HG03439 (cell line): ENCODE data around the gene ARHGAP33.
"Not testable (repeated sequence)": the region's sequence is repeated elsewhere in the genome, so short reads cannot be mapped to it uniquely, and the experiment has no call there.

Experiments used
- ATAC-seq: cut with Tn5 transposase; IDR thresholded peaks from one replicate; pipeline ENCODE4 v1.9.1; 2021; ENCODE audit warnings: mild to moderate bottlenecking, moderate library complexity; ENCODE audit not compliant: unreplicated experiment

Gene ARHGAP33

DNA sequence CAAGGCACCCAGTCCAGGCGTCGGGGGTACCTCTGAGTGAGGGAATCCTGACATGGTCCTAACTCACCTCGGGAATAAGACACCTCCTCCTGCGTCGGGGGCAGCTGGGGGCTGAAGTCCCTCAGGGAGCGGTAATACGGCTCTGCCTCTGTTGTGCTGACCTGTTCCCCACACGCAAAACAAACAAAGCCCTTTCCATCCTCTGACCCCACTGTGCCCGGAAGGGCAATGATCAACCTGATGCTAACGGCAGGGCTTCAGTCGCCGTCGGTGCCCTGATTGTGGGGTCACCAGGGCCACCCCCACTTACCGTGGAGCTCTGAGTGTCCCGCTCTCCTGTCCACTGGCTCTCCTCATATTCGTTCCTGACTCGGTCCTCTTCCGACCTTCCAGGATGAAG, 55.6 kb downstream of the ARHGAP33 start:
- ATAC-seq: no peak

DNA sequence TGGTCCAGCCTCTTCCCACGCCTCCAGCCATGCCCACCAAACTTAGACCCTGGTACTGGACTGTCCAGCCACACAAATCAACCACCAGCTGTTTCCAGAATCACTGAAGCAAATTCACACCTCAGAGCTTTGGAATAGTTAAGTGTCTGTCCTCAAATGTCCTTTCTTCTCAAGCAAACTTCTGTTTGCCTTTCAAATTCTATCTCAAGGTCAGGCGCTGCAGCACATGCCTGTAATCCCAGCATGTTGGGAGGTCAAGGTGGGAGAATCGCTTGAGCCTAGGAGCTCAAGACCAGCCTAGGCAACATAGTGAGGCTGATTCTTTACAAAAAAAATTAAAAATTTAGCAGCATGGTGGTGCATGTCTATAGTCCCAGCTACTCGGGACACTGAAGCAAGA, 56.7 kb downstream of the ARHGAP33 start:
- ATAC-seq: no peak

DNA sequence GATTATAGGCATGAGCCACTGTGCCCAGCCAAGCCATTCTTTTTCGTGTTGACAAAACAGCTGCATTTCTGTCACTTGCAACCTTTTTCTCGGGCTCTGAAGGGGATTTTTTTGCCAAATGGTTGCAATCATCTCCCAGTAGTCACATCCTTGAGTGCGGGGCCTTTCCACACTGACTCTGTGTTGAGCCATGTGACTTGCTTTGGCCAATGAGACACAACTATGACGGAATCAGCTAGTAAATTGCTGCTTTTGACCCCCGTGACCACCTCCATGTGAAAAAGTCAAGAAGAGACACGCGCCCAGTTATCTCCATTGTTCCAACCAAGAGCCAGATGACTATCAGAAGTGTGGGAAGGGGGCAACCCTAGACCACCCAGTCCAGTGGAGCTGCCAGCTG, 58.6 kb downstream of the ARHGAP33 start:
- no peak for ATAC-seq

DNA sequence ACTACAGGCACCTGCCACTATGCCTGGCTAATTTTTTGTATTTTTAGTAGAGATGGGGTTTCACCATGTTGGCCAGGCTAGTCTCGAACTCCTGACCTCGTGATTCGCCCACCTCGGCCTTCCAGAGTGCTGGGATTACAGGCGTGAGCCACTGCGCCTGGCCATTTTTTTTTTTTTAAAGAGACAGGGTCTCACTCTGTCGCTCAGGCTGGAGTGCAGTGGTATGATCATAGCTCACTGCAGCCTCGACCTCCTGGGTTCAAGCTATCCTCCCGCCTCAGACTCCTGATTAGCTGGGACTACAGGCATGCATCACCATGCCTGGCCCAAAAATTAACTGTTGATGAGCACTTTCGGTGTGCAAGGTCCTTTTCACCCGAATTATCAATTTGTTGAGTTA, 60.7 kb downstream of the ARHGAP33 start:
- not testable (repeated sequence) for ATAC-seq
